ENCODE results near the gene PTGFR. TPM values are rescaled to one million over a fixed set of nuclear protein-coding genes. Genes with fewer than 3 reads are reported as not detected.

Gene PTGFR
- total RNA-seq, 1 donor from 2014 or later, result 27.3 TPM

Other genes with a start within 250 kb of the PTGFR start
- gene IFI44L, start 129.5 kb downstream of the PTGFR start, total RNA-seq, result 4.7 TPM
- 14.7 TPM for gene IFI44, start 158.9 kb downstream of the PTGFR start, total RNA-seq

Data from tongue (tissue), 1 donor.